ENCODE data around the gene VWF.

VWF gene

GRCh38 chr12:5899675-5900074 lies 224.8 kb downstream of the VWF start:
- DNase-seq (ENCODE audit: low read depth), result no peak
- no peak for TF ChIP-seq CTCF (conservative IDR thresholded peaks at IDR 0.05; ENCODE audit: low read depth, low read length)
- no peak overlapping the region for H3K4me3 ChIP-seq (ENCODE audit: low read depth, low read length)

GRCh38 chr12:5898874-5899273 lies 225.6 kb downstream of the VWF start:
- no peak overlapping the region for H3K4me3 ChIP-seq (ENCODE audit: low read depth, low read length)
- no peak for TF ChIP-seq CTCF (conservative IDR thresholded peaks at IDR 0.05; ENCODE audit: low read depth, low read length)
- no peak for DNase-seq (ENCODE audit: low read depth)

All from choroid plexus epithelial cell (primary cell).